Measurements from ENCODE around the gene EXOC4. TPM values are rescaled to one million over a fixed set of nuclear protein-coding genes. Genes with fewer than 3 reads are reported as not detected.
A peak's percentile ranks its signal among the peaks of the same experiment; 100 is the strongest.

Gene EXOC4
- total RNA-seq, 1 donor from 2014 or later, result 145 TPM

- Mint-ChIP-seq H3K4me3 (ENCODE audit: low read depth) (no peak overlapping the region), H3K27ac (peak overlapping the region; percentile 37), H3K9me3 (ENCODE audit: low read depth) (no peaks in the 10 kb centered on the region), H3K4me1 (ENCODE audit: low read depth) (peaks cover 7% of the 10 kb centered on the region), H3K27me3 (no peaks in the 10 kb centered on the region), H3K36me3 (ENCODE audit: insufficient read depth) (peaks cover 4% of the 10 kb centered on the region)
- no peak for DNase-seq (ENCODE audit: low spot score, unreplicated experiment)
- TF ChIP-seq CTCF (IDR thresholded peaks at IDR 0.05; ENCODE audit: unreplicated experiment), result no peak
Measured at GRCh38 chr7:133401225-133401624, 148.3 kb downstream of the EXOC4 start.

GRCh38 chr7:133408212-133408611 lies 155.3 kb downstream of the EXOC4 start:
- DNase-seq (ENCODE audit: low spot score, unreplicated experiment), result no peak
- TF ChIP-seq CTCF (IDR thresholded peaks at IDR 0.05; ENCODE audit: unreplicated experiment), result no peak
- Mint-ChIP-seq H3K4me3 (ENCODE audit: low read depth) (no peak overlapping the region), H3K4me1 (ENCODE audit: low read depth) (no peaks in the 10 kb centered on the region), H3K36me3 (ENCODE audit: insufficient read depth) (peaks cover 4% of the 10 kb centered on the region), H3K27me3 (no peaks in the 10 kb centered on the region), H3K27ac (no peak overlapping the region), H3K9me3 (ENCODE audit: low read depth) (peaks cover 3% of the 10 kb centered on the region)

- Mint-ChIP-seq H3K4me1 (ENCODE audit: low read depth) (no peaks in the 10 kb centered on the region), H3K4me3 (ENCODE audit: low read depth) (no peak overlapping the region), H3K36me3 (ENCODE audit: insufficient read depth) (peaks cover 2% of the 10 kb centered on the region), H3K9me3 (ENCODE audit: low read depth) (peaks cover 3% of the 10 kb centered on the region), H3K27me3 (no peaks in the 10 kb centered on the region), H3K27ac (no peak overlapping the region)
- no peak for DNase-seq (ENCODE audit: low spot score, unreplicated experiment)
- no peak for TF ChIP-seq CTCF (IDR thresholded peaks at IDR 0.05; ENCODE audit: unreplicated experiment)
Measured at GRCh38 chr7:133409421-133409820, 156.5 kb downstream of the EXOC4 start.

- no peak for DNase-seq (ENCODE audit: low spot score, unreplicated experiment)
- Mint-ChIP-seq H3K36me3 (ENCODE audit: insufficient read depth) (peaks cover 2% of the 10 kb centered on the region), H3K9me3 (ENCODE audit: low read depth) (peaks cover 3% of the 10 kb centered on the region), H3K27ac (no peak overlapping the region), H3K27me3 (no peaks in the 10 kb centered on the region), H3K4me1 (ENCODE audit: low read depth) (no peaks in the 10 kb centered on the region), H3K4me3 (ENCODE audit: low read depth) (no peak overlapping the region)
- no peak for TF ChIP-seq CTCF (IDR thresholded peaks at IDR 0.05; ENCODE audit: unreplicated experiment)
Measured at GRCh38 chr7:133409966-133410365, 157.1 kb downstream of the EXOC4 start.

- H3K36me3 Mint-ChIP-seq (ENCODE audit: insufficient read depth), result peaks cover 2% of the 10 kb centered on the region
- no peak for DNase-seq (ENCODE audit: low spot score, unreplicated experiment)
- TF ChIP-seq CTCF (IDR thresholded peaks at IDR 0.05; ENCODE audit: unreplicated experiment), result no peak
- no peaks in the 10 kb centered on the region for H3K27me3 Mint-ChIP-seq
- no peak overlapping the region for H3K27ac Mint-ChIP-seq
- H3K9me3 Mint-ChIP-seq (ENCODE audit: low read depth), result peaks cover 3% of the 10 kb centered on the region
- no peak overlapping the region for H3K4me3 Mint-ChIP-seq (ENCODE audit: low read depth)
- no peaks in the 10 kb centered on the region for H3K4me1 Mint-ChIP-seq (ENCODE audit: low read depth)
Measured at GRCh38 chr7:133411395-133411794, 158.5 kb downstream of the EXOC4 start.

Measured in progenitor cell of endocrine pancreas (in vitro differentiated cells).